ENCODE results near the gene AMTN.

DNA sequence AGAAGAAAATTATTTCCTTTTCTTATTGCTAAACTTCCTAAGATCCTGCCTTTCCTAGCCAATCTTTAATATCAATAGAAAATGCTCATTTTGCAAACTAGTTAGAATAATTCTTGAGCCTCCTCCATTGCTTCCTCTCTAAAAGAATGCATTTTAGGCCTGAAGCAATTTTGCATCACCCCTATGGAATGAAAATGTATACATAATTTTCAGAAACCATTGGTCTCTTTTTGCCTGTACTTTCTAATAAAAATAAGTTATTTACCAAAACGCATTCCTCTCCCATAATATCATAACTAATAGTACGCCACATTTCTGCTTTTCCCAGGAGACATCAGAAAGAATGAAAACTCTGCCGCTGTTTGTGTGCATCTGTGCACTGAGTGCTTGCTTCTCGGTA, 44.7 kb upstream of the AMTN start:
- TF ChIP-seq, protein P1, sequence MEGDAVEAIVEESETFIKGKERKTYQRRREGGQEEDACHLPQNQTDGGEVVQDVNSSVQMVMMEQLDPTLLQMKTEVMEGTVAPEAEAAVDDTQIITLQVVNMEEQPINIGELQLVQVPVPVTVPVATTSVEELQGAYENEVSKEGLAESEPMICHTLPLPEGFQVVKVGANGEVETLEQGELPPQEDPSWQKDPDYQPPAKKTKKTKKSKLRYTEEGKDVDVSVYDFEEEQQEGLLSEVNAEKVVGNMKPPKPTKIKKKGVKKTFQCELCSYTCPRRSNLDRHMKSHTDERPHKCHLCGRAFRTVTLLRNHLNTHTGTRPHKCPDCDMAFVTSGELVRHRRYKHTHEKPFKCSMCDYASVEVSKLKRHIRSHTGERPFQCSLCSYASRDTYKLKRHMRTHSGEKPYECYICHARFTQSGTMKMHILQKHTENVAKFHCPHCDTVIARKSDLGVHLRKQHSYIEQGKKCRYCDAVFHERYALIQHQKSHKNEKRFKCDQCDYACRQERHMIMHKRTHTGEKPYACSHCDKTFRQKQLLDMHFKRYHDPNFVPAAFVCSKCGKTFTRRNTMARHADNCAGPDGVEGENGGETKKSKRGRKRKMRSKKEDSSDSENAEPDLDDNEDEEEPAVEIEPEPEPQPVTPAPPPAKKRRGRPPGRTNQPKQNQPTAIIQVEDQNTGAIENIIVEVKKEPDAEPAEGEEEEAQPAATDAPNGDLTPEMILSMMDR (IDR thresholded peaks at IDR 0.05; ENCODE audit: poor library complexity, severe bottlenecking) = no peak
- TF ChIP-seq, protein P2, sequence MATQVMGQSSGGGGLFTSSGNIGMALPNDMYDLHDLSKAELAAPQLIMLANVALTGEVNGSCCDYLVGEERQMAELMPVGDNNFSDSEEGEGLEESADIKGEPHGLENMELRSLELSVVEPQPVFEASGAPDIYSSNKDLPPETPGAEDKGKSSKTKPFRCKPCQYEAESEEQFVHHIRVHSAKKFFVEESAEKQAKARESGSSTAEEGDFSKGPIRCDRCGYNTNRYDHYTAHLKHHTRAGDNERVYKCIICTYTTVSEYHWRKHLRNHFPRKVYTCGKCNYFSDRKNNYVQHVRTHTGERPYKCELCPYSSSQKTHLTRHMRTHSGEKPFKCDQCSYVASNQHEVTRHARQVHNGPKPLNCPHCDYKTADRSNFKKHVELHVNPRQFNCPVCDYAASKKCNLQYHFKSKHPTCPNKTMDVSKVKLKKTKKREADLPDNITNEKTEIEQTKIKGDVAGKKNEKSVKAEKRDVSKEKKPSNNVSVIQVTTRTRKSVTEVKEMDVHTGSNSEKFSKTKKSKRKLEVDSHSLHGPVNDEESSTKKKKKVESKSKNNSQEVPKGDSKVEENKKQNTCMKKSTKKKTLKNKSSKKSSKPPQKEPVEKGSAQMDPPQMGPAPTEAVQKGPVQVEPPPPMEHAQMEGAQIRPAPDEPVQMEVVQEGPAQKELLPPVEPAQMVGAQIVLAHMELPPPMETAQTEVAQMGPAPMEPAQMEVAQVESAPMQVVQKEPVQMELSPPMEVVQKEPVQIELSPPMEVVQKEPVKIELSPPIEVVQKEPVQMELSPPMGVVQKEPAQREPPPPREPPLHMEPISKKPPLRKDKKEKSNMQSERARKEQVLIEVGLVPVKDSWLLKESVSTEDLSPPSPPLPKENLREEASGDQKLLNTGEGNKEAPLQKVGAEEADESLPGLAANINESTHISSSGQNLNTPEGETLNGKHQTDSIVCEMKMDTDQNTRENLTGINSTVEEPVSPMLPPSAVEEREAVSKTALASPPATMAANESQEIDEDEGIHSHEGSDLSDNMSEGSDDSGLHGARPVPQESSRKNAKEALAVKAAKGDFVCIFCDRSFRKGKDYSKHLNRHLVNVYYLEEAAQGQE (IDR thresholded peaks at IDR 0.05; ENCODE audit: borderline replicate concordance) = no peak
